Mammary epithelial cell (primary cell): ENCODE results near the gene PDE2A.

Source experiments
- EZH2 ChIP-seq: IDR thresholded peaks from 2 replicates; pipeline ENCODE4 v1.6.1; 2012; ENCODE audit warnings: low read length, inconsistent platforms, borderline replicate concordance
- TF ChIP-seq, protein P1 (sequence below), 2 donors: IDR thresholded peaks in 1 of 2; conservative IDR thresholded peaks in 1 of 2; 2 replicates each; pipeline ENCODE4 v1.5.1; 2011 to 2012; ENCODE audit warnings: inconsistent platforms in 2 of 2, low read length in 2 of 2, mild to moderate bottlenecking in 2 of 2, control low read depth in 1 of 2, low read depth in 1 of 2; ENCODE audit not compliant: insufficient read depth in 1 of 2; ENCODE audit errors: extremely low read depth in 1 of 2

DNA sequence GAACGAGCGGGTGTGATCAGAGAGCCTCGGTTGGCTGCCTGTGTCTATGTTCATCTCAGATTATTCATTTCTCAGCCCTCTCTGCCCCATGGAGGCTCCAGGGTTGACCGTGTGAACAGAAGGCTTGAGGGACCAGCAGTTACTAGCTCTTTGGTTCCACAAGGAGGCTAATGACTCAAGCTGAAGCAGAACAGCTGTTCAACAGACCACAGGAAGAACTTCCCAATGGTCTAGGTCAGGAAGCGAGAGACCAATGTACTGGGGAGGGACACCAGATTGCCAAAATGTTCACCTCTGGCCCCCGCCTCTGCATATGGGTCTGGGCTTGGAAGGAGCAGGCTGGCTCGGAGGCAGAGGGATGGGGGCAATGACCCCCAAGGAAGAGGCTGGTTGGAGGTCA, 14.7 kb upstream of the PDE2A start:
- TF ChIP-seq, protein P1, sequence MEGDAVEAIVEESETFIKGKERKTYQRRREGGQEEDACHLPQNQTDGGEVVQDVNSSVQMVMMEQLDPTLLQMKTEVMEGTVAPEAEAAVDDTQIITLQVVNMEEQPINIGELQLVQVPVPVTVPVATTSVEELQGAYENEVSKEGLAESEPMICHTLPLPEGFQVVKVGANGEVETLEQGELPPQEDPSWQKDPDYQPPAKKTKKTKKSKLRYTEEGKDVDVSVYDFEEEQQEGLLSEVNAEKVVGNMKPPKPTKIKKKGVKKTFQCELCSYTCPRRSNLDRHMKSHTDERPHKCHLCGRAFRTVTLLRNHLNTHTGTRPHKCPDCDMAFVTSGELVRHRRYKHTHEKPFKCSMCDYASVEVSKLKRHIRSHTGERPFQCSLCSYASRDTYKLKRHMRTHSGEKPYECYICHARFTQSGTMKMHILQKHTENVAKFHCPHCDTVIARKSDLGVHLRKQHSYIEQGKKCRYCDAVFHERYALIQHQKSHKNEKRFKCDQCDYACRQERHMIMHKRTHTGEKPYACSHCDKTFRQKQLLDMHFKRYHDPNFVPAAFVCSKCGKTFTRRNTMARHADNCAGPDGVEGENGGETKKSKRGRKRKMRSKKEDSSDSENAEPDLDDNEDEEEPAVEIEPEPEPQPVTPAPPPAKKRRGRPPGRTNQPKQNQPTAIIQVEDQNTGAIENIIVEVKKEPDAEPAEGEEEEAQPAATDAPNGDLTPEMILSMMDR (conservative IDR thresholded peaks at IDR 0.05 in 1 of 2, IDR thresholded peaks at IDR 0.05 in 1 of 2; ENCODE audit: extremely low read depth in 1 of 2, insufficient read depth in 1 of 2, low read depth in 1 of 2, low read length in 2 of 2) = no peak
- TF ChIP-seq EZH2 = no peak
